ENCODE data around the gene PADI2.
A peak's percentile ranks its signal among the peaks of the same experiment; 100 is the strongest.

The PADI2 gene

GRCh38 chr1:17055801-17056200, 63.5 kb downstream of the PADI2 start:
- DNase-seq (ENCODE audit: low read depth in 2 of 2): no peak

GRCh38 chr1:17053685-17054410, 65.4 kb downstream of the PADI2 start, which contains the start of gene SDHB:
Gene SDHB, minus strand, starts transcription at chr1:17054032. Its CDS starts 13 bp downstream, at chr1:17054019.
- DNase-seq (ENCODE audit: low read depth in 2 of 2): peak; percentile 98 to 99

- no peak for DNase-seq (ENCODE audit: low read depth in 2 of 2)
Measured at GRCh38 chr1:17053086-17053684, 66.1 kb downstream of the PADI2 start.

GRCh38 chr1:17052641-17053040, 66.6 kb downstream of the PADI2 start:
- no peak for DNase-seq (ENCODE audit: low read depth in 2 of 2)

- no peak for DNase-seq (ENCODE audit: low read depth in 2 of 2)
Measured at GRCh38 chr1:17052038-17052437, 67.2 kb downstream of the PADI2 start.

GRCh38 chr1:17047924-17048323, 71.3 kb downstream of the PADI2 start:
- no peak for DNase-seq (ENCODE audit: low read depth in 2 of 2)

GRCh38 chr1:17046334-17046657, 73.0 kb downstream of the PADI2 start:
- DNase-seq (ENCODE audit: low read depth in 2 of 2): no peak

GRCh38 chr1:17045634-17046333, 73.5 kb downstream of the PADI2 start:
- no peak for DNase-seq (ENCODE audit: low read depth in 2 of 2)

- no peak for DNase-seq (ENCODE audit: low read depth in 2 of 2)
Measured at GRCh38 chr1:17045150-17045549, 74.1 kb downstream of the PADI2 start.

- no peak for DNase-seq (ENCODE audit: low read depth in 2 of 2)
Measured at GRCh38 chr1:17043676-17044075, 75.6 kb downstream of the PADI2 start.

- DNase-seq (ENCODE audit: low read depth in 2 of 2): no peak
Measured at GRCh38 chr1:17040135-17040534, 79.1 kb downstream of the PADI2 start.

GRCh38 chr1:17039522-17039921, 79.7 kb downstream of the PADI2 start:
- no peak for DNase-seq (ENCODE audit: low read depth in 2 of 2)

- DNase-seq (ENCODE audit: low read depth in 2 of 2): no peak
Measured at GRCh38 chr1:17033481-17033880, 85.8 kb downstream of the PADI2 start.

GRCh38 chr1:17032741-17033140, 86.5 kb downstream of the PADI2 start:
- DNase-seq (ENCODE audit: low read depth in 2 of 2): no peak

- no peak for DNase-seq (ENCODE audit: low read depth in 2 of 2)
Measured at GRCh38 chr1:17031436-17031835, 87.8 kb downstream of the PADI2 start.

- DNase-seq (ENCODE audit: low read depth in 2 of 2): no peak
Measured at GRCh38 chr1:17030206-17030605, 89.0 kb downstream of the PADI2 start.

- DNase-seq (ENCODE audit: low read depth in 2 of 2): no peak
Measured at GRCh38 chr1:17028662-17029188, 90.5 kb downstream of the PADI2 start.

- no peak for DNase-seq (ENCODE audit: low read depth in 2 of 2)
Measured at GRCh38 chr1:17027900-17028299, 91.4 kb downstream of the PADI2 start.

GRCh38 chr1:17027403-17027802, 91.8 kb downstream of the PADI2 start:
- DNase-seq (ENCODE audit: low read depth in 2 of 2): no peak

- no peak for DNase-seq (ENCODE audit: low read depth in 2 of 2)
Measured at GRCh38 chr1:17024721-17025120, 94.5 kb downstream of the PADI2 start.

- no peak for DNase-seq (ENCODE audit: low read depth in 2 of 2)
Measured at GRCh38 chr1:17023573-17023972, 95.7 kb downstream of the PADI2 start.

GRCh38 chr1:17023102-17023501, 96.1 kb downstream of the PADI2 start:
- DNase-seq (ENCODE audit: low read depth in 2 of 2): no peak

- DNase-seq (ENCODE audit: low read depth in 2 of 2): no peak
Measured at GRCh38 chr1:17021896-17022295, 97.4 kb downstream of the PADI2 start.
